Esophagus muscularis mucosa (tissue), 3 donors: ENCODE data around the gene STK40.

ENCODE experiments used
- CTCF ChIP-seq, 3 experiments: fragments of 200-600 bp in 2 of 3; fragments of 450-650 bp in 1 of 3; sonication (generic) in 2 of 3; IDR thresholded peaks; one replicate each; pipeline ENCODE4 v1.5.1; 2017 to 2019; ENCODE audit warnings: antibody characterized with exemption in 3 of 3, mild to moderate bottlenecking in 2 of 3, moderate library complexity in 1 of 3
- POLR2A ChIP-seq: fragments of 450-650 bp; IDR thresholded peaks from one replicate; pipeline ENCODE4 v1.6.1; 2017; ENCODE audit warnings: antibody characterized with exemption, moderate library complexity, mild to moderate bottlenecking, low read depth
- POLR2AphosphoS5 ChIP-seq, 2 donors: sonication (generic); formaldehyde crosslinking; IDR thresholded peaks; one replicate each; pipeline ENCODE4 v1.6.1; 2017; ENCODE audit warnings: antibody characterized with exemption in 2 of 2

DNA sequence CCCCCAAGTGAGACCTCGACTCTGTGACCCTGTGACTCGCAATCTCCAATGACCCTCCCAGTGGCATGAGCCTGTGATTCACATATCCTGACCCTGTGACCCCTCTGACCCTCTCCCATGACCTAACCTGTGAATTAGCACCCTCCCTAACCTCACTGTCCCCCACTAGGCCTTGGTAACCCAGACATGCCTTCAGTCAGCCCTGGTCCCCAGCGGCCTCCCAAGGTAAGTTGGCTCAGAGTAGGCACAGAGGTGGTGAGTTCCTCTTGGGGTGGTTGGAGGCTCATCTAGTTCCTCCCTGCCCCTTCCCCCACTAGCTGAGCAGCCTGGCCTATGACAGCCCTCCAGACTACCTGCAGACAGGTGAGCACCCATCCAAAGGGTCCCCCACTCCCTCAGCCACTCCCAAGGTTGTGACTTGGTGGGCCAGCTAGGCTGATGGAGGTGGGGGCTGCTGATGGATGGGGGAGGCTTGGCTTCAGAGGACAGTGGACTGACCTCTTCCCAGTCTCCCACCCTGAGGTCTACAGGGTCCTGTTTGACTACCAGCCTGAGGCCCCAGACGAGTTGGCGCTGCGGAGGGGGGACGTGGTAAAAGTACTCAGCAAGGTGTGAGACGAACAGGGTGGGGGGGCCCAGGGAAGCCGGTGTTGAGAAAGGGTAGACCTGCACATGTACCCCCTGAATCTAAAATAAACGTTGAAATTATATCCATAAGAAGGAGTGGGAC lies 78.0 kb downstream of the STK40 start:
- TF ChIP-seq POLR2A (no peak), CTCF (IDR thresholded peaks at IDR 0.05) (no peak), POLR2AphosphoS5 (IDR thresholded peaks at IDR 0.05) (no peak)
